GM10847 (cell line): ENCODE results near the gene PPIL1.
A peak's percentile ranks its signal among the peaks of the same experiment; 100 is the strongest.

Experiments used
- POLR2A ChIP-seq: IDR thresholded peaks from 2 replicates; pipeline ENCODE4 v1.6.1; 2011; ENCODE audit not compliant: insufficient read length; ENCODE audit errors: extremely low read depth

Gene PPIL1

GRCh38 chr6:36904114-36904513 lies 29.5 kb upstream of the PPIL1 start:
- no peak for TF ChIP-seq POLR2A

DNA sequence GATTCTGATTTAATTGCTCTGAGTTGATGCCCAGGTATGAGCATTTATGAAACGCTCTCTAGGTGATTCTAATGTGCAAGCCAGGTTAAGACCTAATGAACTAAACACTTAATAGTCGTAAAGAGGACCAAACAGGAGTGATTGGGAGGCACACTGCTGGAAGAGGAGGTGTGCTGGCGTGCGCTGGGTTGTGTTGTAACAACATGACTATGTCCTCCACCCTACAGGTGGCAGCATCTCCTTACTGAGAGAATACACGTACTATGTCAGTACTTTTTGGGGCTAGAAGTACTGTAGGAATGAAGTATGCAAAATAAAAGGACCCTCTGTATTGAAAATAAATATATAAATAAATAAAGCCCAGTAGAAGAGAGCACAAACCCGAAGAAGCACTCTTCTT lies 23.0 kb upstream of the PPIL1 start:
- TF ChIP-seq POLR2A, result no peak

DNA sequence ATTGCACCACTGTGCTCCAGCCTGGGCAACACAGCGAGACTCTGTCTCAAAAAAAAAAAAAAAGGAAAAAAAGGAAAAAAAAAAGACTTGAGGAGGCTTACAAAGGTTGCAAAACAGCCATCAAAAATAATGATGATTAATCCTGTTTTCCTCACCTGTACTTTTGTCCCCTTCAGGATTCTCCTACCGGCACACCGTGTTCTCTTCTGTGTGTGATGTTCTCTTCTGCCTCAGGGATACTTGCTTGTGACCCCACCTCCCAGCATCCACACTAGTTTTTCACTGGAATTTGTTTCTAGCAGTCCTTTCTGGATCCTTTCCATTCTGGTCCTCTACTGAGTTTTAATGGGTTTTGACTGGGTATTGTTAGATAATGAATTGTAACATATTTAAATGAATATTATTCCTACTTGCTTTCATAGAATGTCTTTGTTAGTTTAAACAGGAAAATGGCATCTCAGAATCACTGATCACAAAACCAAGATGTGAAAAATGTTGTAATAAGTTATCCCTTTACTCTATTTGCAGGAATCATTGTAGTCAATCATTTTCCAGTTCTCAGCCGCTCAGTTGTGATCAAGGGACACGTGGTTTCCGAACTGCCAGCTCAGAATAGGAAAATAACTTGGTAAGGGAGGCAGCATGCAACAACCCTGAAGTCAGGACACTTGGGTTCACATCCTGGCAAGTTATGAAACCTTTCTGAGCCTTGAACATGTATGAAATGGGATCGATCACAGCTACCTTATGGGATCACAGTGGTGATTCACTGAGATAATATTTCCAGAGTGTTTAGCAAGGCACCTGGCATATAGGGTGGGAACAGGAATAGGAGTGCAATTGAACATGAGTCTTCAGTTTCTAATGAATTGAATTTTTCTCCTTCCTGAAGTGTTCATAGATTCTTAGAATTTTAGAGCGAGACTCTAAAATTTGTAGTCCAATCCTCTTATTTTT lies 19.7 kb upstream of the PPIL1 start:
- TF ChIP-seq POLR2A, result no peak

DNA sequence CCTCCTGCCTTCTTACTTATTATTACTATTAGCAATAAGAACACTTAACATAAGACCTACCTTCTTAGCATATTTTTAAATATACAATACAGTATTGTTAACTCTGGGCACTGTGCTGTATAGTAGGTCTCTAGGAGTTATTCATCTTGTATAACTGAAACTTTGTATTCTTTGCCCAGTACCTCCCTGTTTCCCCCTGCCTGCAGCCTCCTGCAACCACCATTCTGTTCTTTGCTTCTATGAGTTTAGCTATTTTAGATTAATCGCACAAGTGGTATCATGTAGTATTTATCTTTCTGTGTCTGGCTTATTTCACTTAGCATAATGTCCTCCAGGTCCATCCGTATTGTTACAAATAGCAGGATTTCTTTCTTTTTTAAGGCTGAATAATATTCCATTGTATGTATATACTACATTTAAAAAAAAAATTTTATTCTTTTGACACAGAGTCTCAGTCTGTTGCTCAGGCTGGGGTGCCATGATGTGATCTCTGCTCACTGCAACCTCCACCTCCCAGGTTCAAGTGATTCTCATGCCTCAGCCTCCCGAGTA lies 15.6 kb upstream of the PPIL1 start:
- no peak for TF ChIP-seq POLR2A

GRCh38 chr6:36888654-36889481 lies 14.3 kb upstream of the PPIL1 start:
- no peak for TF ChIP-seq POLR2A

- no peak for TF ChIP-seq POLR2A
Observed at GRCh38 chr6:36888115-36888643, 13.6 kb upstream of the PPIL1 start.

DNA sequence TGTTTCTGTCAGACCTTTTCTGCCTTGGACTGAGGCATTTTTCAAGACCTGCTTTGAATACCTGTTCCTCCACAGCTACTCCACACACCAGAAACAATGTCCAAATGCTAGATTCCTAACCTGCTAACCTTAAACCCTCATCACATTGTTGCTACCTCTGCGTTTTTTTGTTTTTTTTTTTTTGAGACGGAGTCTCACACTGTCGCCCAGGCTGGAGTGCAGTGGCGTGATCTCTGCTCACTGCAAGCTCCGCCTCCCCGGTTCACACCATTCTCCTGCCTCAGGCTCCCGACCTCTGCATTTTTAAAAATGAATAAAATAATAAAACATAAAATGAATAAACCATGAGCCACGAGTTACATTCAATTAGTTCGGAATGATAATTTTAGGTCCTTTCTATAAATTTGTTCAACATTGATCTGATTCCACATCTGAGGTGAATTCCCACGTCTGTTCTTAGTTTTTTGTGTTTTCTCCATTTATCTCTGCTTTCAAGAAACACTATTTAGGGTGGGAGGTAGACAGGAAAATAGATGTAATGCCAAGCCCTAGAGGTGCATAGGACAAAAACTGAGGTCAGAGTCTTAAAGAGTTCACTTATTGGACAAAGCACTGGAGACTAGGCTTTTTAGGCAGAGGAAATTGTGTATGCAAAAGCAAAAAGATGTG lies 12.5 kb upstream of the PPIL1 start:
- no peak for TF ChIP-seq POLR2A

DNA sequence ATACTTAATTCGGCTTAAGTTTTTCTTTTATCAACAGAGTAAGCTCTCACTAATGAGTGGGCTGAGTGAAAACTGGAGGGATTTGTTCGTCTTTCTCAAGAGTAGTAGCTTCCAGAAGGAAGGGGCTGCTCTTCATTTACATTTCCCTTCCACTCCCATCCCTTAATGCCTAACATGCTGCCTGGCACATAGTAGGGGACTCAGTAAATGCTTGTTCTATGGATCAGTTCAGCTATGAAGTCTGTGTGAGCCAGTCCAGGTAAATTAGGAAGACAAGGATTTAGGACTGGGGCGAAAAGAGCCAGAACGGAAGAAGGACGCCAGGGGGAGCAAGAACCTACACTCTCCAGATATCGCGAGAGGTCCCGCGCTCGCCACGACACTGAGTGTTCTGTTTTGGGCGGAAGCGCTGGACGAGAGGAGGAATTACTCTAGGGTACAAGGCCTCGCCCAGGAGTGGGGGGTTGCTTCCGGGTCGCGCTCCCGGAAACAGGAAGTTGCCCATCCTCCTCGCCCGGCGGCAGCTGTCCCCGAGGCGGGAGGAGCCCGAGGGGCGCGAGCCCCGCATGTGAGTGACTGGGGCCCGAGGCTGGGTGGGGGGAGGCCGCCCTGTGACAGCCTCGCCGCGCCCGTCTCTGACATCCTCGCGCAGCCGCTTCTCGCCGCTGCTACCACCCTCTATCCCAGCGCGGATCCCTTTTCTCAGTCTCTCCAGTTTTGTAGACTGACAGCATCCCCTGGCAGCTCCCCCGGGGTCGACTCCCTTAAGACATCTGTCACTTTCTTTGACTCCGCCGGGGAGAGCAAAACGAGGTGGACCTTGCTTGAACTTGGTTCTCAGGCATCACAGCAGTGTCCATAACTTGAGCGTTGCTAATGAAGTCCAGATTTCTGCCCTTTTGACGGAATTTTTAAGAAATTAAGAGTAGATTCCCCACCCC lies 11.1 kb upstream of the PPIL1 start, which contains the start of gene C6orf89:
Gene C6orf89, plus strand, starts transcription at position 492 of the 941 bp plus-strand sequence. CDS start 13,493 bp downstream, outside the sequence.
- TF ChIP-seq POLR2A, result peak; percentile 75

GRCh38 chr6:36884610-36885009 lies 10.0 kb upstream of the PPIL1 start:
- TF ChIP-seq POLR2A, result no peak

DNA sequence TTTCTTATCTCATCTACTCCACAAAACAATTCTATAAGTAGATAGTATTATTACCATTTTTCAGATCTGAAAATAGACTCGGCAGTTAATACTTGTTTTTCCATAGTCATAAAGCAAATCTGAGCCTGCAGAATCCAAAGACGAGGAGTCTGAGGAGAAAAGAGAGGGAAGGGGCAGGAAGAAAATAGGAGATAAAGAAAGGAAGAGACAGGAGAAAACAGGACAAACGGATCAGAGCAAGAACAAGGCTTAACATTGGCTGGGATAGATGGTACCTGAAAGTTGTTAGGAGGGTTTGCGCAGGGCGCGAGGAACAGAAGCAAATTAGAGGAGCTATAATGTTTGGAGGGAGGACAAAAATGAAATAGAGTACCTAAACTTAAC lies 639 bp upstream of the PPIL1 start:
- no peak for TF ChIP-seq POLR2A

DNA sequence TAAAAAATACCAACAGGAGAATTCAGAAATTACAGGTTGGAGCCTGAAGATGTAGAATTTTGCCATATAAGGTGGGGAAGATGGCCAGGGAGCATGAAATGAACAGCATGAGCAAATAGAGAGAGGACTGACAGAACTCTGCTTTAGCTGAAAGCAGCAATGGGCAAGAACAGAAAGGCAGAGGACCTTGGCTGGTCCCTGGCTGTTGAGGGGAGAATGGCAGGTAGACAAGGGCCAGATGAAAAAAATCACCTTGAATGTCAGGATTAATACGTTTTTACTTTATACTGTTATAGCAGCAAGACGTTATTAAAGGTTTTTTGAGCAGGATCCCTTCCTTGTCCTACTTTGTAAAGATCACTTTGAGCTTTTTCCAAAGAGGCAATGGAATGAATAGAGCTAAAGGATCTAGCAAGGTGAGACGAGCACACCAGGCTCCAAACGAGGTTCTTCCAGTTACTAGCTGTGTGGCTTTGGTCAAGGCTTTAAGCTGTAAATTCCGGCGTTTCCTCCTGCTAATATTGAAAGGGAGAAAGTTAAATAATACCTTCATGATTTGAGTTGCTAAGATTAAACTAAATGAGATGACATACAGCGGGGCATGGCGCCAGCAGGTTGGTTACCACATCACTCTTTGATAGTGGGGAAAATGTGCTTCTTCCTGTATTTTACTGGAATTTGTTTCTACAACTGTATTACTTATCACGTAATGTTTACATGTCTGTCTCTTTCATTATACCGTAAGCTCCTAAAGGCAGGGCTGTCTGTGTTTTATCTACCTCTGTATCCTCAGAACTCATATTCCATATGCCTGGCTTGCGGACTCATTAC lies 776 bp downstream of the PPIL1 start:
- no peak for TF ChIP-seq POLR2A

DNA sequence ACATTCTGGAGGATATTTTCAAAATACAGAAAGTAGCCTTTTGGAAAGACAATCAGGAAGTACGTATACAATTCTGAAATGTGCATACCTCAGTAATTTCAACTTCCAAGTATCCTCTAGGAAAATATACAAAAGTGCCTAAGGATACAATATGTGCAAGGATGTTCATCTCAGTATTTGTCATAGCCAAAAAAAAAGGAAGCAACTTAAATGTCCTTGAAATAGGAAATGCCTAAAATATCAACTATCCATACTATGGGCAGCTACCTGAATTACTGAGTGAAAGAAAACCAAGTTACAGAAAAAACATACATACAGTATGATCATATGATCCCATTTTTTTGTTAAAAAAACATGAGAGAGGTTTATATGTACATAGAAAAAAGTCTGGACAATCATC lies 1.5 kb downstream of the PPIL1 start:
- no peak for TF ChIP-seq POLR2A

DNA sequence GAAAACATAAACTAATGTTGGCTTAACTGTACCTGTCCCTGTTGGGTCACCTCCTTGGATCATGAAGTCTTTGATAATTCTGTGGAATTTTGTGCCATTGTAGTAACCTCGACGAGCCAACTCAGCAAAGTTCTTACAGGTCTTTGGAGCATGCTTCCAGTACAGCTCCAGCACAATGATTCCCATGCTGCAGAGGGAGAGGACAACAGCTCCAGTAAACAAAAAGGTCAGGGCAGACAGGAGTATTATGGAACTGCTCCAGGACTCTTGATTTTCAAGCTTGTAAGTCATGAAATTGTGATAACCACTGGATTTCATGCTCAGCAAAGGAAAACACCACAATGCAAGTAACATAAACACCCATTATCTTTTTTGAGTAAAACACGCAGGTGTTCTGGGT lies 2.9 kb downstream of the PPIL1 start:
- no peak for TF ChIP-seq POLR2A
